Gastrocnemius medialis (tissue), 4 donors: ENCODE results near the gene CD248. TPM values are rescaled to one million over a fixed set of nuclear protein-coding genes. Genes with fewer than 3 reads are reported as not detected.
A peak's percentile ranks its signal among the peaks of the same experiment; 100 is the strongest.

ENCODE experiments used
- ATAC-seq, 2 donors: fragments of 150-250 bp; one replicate each; pipeline ENCODE4 v1.9.1; 2016
- DNase-seq, 2 donors: peaks; one replicate each; pipeline ENCODE4 v3.0.0-alpha.2; 2019
- H3K27ac ChIP-seq, 4 donors: fragments of 200-600 bp; sonication (generic); 1 replicate in 1 of 4; 2 replicates in 3 of 4; pipeline ENCODE4 v1.5.1; 2016 to 2018; ENCODE audit warnings: mild to moderate bottlenecking in 2 of 4, moderate library complexity in 1 of 4
- H3K27me3 ChIP-seq, 3 donors: fragments of 200-600 bp; sonication (generic) in 2 of 3; 1 replicate in 1 of 3; 2 replicates in 2 of 3; pipeline versions ENCODE4 v1.5.1 to v1.6.0; 2016 to 2019; ENCODE audit warnings: mild to moderate bottlenecking in 1 of 3, moderate library complexity in 1 of 3
- H3K36me3 ChIP-seq, 2 donors: fragments of 200-600 bp; sonication (generic) in 1 of 2; one replicate each; pipeline ENCODE4 v1.5.1; 2017 to 2018
- H3K4me1 ChIP-seq, 2 donors: fragments of 200-600 bp; sonication (generic) in 1 of 2; one replicate each; pipeline ENCODE4 v1.5.1; 2016 to 2017; ENCODE audit warnings: mild to moderate bottlenecking in 2 of 2
- H3K4me3 ChIP-seq, 4 donors: fragments of 200-600 bp; sonication (generic) in 3 of 4; 1 replicate in 1 of 4; 2 replicates in 3 of 4; pipeline ENCODE4 v1.5.1; 2016 to 2019; ENCODE audit warnings: mild to moderate bottlenecking in 2 of 4
- H3K9me3 ChIP-seq, 3 donors: fragments of 200-600 bp; sonication (generic) in 2 of 3; 1 replicate in 1 of 3; 2 replicates in 2 of 3; pipeline ENCODE4 v1.5.1; 2016 to 2019
- POLR2A ChIP-seq, 2 donors: fragments of 450-650 bp; IDR thresholded peaks; one replicate each; pipeline ENCODE4 v1.6.1; 2017; ENCODE audit warnings: antibody characterized with exemption in 2 of 2, mild to moderate bottlenecking in 2 of 2, moderate library complexity in 2 of 2
- in situ Hi-C, 4 donors: fragments of 200-750 bp; cut with MboI; loops; one replicate each; pipeline versions ENCODE4 v1.15.0 to v1.8.0; 2017; ENCODE audit warnings: low sequenced_read_pairs in 4 of 4
- intact Hi-C: fragments of 100-400 bp; cut with DNase I; formaldehyde crosslinking; loops from one replicate; pipeline ENCODE4 v1.15.1; 2023; ENCODE audit warnings: low total_unique reads
- total RNA-seq, 4 donors: library from RNA; depleted of rRNA; stranded (reverse); fragments of >200 nt; gene quantifications; one replicate each; pipeline versions ENCODE4 v1.1.0 to v1.2.3, GENCODE V29; 2016
- TF ChIP-seq, protein P1 (sequence below), 5 experiments: fragments of 450-650 bp in 3 of 5; fragments of 200-600 bp in 2 of 5; sonication (generic) in 2 of 5; IDR thresholded peaks in 4 of 5; conservative IDR thresholded peaks in 1 of 5; 1 replicate in 4 of 5; 2 replicates in 1 of 5; pipeline ENCODE4 v1.5.1; 2016 to 2019; ENCODE audit warnings: antibody characterized with exemption in 5 of 5, mild to moderate bottlenecking in 3 of 5, moderate library complexity in 3 of 5

The CD248 gene
- total RNA-seq, 4 donors from 2014 or later: 0.46 to 4.6 (median 2.8) TPM

DNA sequence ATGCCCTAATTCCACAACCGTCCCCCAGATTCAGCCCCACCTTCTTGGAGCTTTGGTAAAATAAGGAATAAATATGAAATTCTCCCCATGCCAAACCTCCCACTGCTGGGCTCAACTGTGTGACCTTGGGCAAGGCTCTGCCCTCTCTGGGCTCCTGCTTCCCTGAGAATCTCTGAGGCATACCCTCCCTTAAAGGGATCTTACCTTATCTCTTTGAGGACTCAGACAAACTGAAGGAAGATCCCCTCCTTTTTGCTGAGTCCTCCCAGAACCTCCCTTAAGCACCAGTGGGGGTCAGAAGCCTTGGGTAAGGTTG, 2.7 kb downstream of the CD248 start:
- intact Hi-C loops: no loop called here
- no peaks in the 10 kb centered on the region for H3K36me3 ChIP-seq

DNA sequence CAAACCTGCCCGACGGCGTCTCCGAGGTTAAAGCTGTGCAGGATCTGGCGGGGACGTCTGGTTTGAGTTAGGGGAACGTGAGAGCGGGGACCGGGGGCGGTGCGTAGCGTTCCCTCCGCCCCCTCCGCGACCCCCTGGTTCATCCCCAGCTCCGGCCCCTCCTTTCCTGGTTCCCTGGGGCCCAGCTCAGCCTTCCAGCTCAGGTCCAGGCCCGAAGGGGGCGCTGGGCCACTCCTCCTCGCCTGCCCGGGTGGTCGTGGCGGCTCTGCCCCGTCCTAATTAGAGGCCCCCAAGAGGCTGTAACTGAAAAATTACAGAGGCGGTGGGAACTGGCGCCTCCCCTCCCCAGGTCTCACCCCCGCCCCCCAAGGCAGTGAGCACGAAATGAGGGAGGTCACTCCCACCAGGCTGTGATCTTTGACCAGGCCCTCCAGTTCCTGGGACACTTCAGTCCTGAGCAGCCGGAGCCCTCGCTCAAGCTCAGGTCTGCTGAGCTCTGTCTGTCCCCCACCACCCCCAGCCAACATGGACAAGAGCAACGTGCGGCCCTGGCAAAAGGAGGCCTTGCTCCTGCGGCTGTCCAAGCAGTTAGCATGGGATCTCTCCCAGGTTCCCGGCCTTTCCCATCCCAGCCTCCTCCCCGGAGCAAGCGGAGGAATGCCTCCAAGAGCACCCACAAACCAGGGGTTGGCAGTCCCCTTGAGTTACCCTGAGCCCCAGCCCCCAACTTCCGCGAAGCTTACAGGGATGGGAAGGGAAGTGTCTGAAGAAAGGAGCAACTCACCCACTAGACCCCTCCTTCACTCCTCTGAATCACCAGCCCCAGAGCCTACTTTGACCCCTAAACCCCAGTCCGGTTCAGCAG, 3.3 kb downstream of the CD248 start:
- in situ Hi-C loops: no loop called here
- Histone ChIP-seq H3K4me3 (peak overlapping the region; percentile 68 to 79 (median 72)), H3K4me1 (peaks cover 2 to 6% of the 10 kb centered on the region in 2 donors), H3K27me3 (peaks cover 5 to 14% (median 12%) of the 10 kb centered on the region in 3 donors), H3K27ac (peak overlapping the region; percentile 72 to 84 (median 80)), H3K36me3 (no peaks in the 10 kb centered on the region), H3K9me3 (no peaks in the 10 kb centered on the region)
- DNase-seq (no peak), ATAC-seq (no peak)
- intact Hi-C loops: no loop called here
- TF ChIP-seq POLR2A (IDR thresholded peaks at IDR 0.05): no peak

More for the DNA sequence above, 2.7 kb downstream of the CD248 start:
- H3K27me3 ChIP-seq: peaks cover 5 to 14% (median 12%) of the 10 kb centered on the region in 3 donors
- DNase-seq (no peak), ATAC-seq (no peak)
- H3K27ac ChIP-seq: peak overlapping the region; percentile 72 to 84 (median 80)
- in situ Hi-C loops: no loop called here
- H3K4me3 ChIP-seq: peak overlapping the region; percentile 1 to 79 (median 37)
- TF ChIP-seq, protein P1, sequence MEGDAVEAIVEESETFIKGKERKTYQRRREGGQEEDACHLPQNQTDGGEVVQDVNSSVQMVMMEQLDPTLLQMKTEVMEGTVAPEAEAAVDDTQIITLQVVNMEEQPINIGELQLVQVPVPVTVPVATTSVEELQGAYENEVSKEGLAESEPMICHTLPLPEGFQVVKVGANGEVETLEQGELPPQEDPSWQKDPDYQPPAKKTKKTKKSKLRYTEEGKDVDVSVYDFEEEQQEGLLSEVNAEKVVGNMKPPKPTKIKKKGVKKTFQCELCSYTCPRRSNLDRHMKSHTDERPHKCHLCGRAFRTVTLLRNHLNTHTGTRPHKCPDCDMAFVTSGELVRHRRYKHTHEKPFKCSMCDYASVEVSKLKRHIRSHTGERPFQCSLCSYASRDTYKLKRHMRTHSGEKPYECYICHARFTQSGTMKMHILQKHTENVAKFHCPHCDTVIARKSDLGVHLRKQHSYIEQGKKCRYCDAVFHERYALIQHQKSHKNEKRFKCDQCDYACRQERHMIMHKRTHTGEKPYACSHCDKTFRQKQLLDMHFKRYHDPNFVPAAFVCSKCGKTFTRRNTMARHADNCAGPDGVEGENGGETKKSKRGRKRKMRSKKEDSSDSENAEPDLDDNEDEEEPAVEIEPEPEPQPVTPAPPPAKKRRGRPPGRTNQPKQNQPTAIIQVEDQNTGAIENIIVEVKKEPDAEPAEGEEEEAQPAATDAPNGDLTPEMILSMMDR (IDR thresholded peaks at IDR 0.05 in 4 of 5, conservative IDR thresholded peaks at IDR 0.05 in 1 of 5): no peak
- no peak for TF ChIP-seq POLR2A (IDR thresholded peaks at IDR 0.05)
- H3K9me3 ChIP-seq: no peaks in the 10 kb centered on the region
- peaks cover 6 to 7% of the 10 kb centered on the region in 2 donors for H3K4me1 ChIP-seq

DNA sequence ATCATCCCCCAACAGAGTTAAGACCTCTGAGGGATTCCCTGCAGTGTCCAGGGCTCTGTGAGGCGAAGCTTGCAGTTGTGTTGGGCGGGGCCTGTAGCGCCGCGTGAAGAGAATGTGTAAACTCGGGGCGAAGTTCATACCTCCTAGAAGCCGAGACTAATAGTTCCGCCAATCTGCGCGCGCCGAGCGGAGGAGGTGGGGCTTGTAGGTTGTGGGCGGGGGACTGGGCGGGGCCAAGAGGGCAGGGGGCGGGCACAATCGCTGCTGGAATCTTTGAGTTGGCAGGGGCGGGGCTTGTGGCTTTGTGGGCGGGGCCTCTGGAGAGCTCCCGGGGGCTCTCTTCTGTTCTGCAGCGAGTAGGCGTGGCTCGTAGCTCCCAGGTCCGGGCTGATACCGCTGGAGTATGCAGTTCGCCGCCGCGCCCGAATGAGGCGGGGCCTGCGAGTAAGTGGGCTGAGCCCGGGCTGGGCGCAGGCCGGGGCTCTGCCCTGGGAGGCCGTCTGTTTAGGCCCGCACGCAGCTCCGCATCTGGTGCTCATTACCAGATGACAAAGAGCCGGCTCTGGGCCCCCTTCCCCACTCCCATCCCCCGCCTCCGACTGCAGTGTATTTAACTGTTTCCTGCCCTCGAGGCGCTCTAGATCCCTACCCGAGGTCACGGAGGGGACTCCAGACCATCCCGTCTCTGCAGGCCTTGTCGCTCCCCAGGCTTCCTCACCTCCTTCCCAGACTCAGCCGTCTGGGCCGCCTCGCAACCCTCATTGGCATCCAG, 4.1 kb downstream of the CD248 start:
- H3K4me1 ChIP-seq: peaks cover 0 to 2% of the 10 kb centered on the region in 2 donors
- H3K4me3 ChIP-seq: peak overlapping the region; percentile 68 to 79 (median 72)
- in situ Hi-C loops (no loop called here), intact Hi-C loops (loop anchor here (1.0 kb wide), 2 partner anchors 16 to 77 kb away; no protein-coding TSS in a partner anchor)
- H3K9me3 ChIP-seq: no peaks in the 10 kb centered on the region
- peaks cover 5 to 14% (median 12%) of the 10 kb centered on the region in 3 donors for H3K27me3 ChIP-seq
- no peaks in the 10 kb centered on the region for H3K36me3 ChIP-seq
- DNase-seq (peak; percentile 91 to 95), ATAC-seq (peak; percentile 74 to 77)
- TF ChIP-seq, protein P1 (IDR thresholded peaks at IDR 0.05 in 4 of 5, conservative IDR thresholded peaks at IDR 0.05 in 1 of 5): no peak
- peak; percentile 40 to 47 for TF ChIP-seq POLR2A (IDR thresholded peaks at IDR 0.05)
- H3K27ac ChIP-seq: peak overlapping the region; percentile 72 to 84 (median 80)

DNA sequence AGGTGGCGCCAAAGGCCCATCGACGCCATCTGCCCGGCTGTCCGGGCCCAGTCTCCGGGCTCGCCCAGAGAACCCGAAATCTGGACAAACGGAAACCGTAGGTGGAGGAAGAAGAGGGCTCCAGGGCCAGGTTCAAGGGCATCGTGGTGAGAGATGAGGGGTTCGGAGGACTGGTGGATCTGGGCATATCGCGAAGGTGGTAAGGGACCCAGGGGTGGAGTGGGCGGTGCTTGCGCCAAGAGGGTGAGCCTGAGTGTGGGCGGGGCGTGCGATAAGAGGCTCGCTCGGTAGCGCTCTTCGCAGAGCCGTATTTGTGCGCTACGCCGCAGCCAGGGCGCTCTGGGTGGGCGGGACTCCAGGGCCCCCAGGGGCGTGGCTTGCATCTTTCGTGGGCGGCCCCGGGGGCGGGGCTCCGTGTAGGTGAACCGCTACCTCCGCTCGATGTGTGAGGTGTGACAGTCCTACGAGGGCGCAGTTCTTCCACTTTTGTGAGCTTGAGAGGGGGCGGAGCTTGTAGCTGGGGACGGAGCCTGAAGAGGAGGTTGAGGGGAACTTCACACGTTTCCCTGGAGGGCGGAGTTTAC, 4.8 kb downstream of the CD248 start:
- peak; percentile 80 to 82 for ATAC-seq
- intact Hi-C loops (loop anchor here (1.0 kb wide), 2 partner anchors 16 to 77 kb away; no protein-coding TSS in a partner anchor), in situ Hi-C loops (no loop called here)
- no peaks in the 10 kb centered on the region for H3K4me1 ChIP-seq
- H3K27ac ChIP-seq: peak overlapping the region; percentile 72 to 84 (median 80)
- DNase-seq: peak; percentile 86 to 88
- TF ChIP-seq, protein P1 (IDR thresholded peaks at IDR 0.05 in 4 of 5, conservative IDR thresholded peaks at IDR 0.05 in 1 of 5): peak in 4 of 5 experiments; percentile 89 to 96 (median 92)
- peak; percentile 28 to 68 for TF ChIP-seq POLR2A (IDR thresholded peaks at IDR 0.05)
- no peaks in the 10 kb centered on the region for H3K36me3 ChIP-seq
- peak overlapping the region; percentile 68 to 79 (median 72) for H3K4me3 ChIP-seq
- peaks cover 5 to 14% (median 12%) of the 10 kb centered on the region in 3 donors for H3K27me3 ChIP-seq
- H3K9me3 ChIP-seq: no peaks in the 10 kb centered on the region
